Measurements from ENCODE around the gene CSN2.

DNA sequence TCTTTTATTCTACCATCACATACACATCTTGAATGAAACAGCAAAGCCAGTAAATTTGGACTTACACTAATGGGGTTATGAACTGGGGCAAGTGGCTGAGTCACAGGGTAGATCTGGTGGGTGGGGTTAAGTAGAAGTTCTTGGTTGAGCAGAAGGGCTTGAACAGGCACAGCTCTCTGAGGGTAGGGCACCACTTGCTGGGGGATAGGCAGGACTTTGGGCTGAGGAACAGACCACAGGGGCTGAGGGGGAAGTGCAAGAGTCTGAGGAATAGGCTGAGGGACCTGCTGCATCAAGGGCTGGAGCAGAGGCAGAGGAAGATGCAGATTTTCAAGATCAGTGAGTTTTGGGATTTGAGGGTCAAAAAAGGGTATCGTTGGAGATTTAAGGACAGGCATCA is 8.3 kb downstream of the CSN2 start:
- TF ChIP-seq, protein P1, sequence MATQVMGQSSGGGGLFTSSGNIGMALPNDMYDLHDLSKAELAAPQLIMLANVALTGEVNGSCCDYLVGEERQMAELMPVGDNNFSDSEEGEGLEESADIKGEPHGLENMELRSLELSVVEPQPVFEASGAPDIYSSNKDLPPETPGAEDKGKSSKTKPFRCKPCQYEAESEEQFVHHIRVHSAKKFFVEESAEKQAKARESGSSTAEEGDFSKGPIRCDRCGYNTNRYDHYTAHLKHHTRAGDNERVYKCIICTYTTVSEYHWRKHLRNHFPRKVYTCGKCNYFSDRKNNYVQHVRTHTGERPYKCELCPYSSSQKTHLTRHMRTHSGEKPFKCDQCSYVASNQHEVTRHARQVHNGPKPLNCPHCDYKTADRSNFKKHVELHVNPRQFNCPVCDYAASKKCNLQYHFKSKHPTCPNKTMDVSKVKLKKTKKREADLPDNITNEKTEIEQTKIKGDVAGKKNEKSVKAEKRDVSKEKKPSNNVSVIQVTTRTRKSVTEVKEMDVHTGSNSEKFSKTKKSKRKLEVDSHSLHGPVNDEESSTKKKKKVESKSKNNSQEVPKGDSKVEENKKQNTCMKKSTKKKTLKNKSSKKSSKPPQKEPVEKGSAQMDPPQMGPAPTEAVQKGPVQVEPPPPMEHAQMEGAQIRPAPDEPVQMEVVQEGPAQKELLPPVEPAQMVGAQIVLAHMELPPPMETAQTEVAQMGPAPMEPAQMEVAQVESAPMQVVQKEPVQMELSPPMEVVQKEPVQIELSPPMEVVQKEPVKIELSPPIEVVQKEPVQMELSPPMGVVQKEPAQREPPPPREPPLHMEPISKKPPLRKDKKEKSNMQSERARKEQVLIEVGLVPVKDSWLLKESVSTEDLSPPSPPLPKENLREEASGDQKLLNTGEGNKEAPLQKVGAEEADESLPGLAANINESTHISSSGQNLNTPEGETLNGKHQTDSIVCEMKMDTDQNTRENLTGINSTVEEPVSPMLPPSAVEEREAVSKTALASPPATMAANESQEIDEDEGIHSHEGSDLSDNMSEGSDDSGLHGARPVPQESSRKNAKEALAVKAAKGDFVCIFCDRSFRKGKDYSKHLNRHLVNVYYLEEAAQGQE (IDR thresholded peaks at IDR 0.05; ENCODE audit: low read depth, low read length): no peak
- TF ChIP-seq, protein P2, sequence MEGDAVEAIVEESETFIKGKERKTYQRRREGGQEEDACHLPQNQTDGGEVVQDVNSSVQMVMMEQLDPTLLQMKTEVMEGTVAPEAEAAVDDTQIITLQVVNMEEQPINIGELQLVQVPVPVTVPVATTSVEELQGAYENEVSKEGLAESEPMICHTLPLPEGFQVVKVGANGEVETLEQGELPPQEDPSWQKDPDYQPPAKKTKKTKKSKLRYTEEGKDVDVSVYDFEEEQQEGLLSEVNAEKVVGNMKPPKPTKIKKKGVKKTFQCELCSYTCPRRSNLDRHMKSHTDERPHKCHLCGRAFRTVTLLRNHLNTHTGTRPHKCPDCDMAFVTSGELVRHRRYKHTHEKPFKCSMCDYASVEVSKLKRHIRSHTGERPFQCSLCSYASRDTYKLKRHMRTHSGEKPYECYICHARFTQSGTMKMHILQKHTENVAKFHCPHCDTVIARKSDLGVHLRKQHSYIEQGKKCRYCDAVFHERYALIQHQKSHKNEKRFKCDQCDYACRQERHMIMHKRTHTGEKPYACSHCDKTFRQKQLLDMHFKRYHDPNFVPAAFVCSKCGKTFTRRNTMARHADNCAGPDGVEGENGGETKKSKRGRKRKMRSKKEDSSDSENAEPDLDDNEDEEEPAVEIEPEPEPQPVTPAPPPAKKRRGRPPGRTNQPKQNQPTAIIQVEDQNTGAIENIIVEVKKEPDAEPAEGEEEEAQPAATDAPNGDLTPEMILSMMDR (IDR thresholded peaks at IDR 0.05 in 2 of 3, conservative IDR thresholded peaks at IDR 0.05 in 1 of 3; ENCODE audit: control insufficient read depth in 2 of 3, extremely low read depth in 1 of 3, insufficient read depth in 1 of 3, low read depth in 3 of 3, low read length in 3 of 3): no peak
- TF ChIP-seq HDAC6 (IDR thresholded peaks at IDR 0.05; ENCODE audit: unreplicated experiment) (no peak), ZNF384 (IDR thresholded peaks at IDR 0.05; ENCODE audit: borderline replicate concordance, low read depth, low read length) (no peak), EP300 (IDR thresholded peaks at IDR 0.05; ENCODE audit: borderline replicate concordance in 1 of 2, control insufficient read depth in 1 of 2, low read depth in 2 of 2, low read length in 2 of 2) (no peak), HDAC2 (IDR thresholded peaks at IDR 0.05) (no peak), KDM1A (IDR thresholded peaks at IDR 0.05; ENCODE audit: borderline replicate concordance) (no peak), EZH2 (IDR thresholded peaks at IDR 0.05; ENCODE audit: borderline replicate concordance, control insufficient read depth, low read depth, low read length) (no peak), POLR2A (IDR thresholded peaks at IDR 0.05; ENCODE audit: low read depth, low read length) (no peak)
- TF ChIP-seq, protein P3, sequence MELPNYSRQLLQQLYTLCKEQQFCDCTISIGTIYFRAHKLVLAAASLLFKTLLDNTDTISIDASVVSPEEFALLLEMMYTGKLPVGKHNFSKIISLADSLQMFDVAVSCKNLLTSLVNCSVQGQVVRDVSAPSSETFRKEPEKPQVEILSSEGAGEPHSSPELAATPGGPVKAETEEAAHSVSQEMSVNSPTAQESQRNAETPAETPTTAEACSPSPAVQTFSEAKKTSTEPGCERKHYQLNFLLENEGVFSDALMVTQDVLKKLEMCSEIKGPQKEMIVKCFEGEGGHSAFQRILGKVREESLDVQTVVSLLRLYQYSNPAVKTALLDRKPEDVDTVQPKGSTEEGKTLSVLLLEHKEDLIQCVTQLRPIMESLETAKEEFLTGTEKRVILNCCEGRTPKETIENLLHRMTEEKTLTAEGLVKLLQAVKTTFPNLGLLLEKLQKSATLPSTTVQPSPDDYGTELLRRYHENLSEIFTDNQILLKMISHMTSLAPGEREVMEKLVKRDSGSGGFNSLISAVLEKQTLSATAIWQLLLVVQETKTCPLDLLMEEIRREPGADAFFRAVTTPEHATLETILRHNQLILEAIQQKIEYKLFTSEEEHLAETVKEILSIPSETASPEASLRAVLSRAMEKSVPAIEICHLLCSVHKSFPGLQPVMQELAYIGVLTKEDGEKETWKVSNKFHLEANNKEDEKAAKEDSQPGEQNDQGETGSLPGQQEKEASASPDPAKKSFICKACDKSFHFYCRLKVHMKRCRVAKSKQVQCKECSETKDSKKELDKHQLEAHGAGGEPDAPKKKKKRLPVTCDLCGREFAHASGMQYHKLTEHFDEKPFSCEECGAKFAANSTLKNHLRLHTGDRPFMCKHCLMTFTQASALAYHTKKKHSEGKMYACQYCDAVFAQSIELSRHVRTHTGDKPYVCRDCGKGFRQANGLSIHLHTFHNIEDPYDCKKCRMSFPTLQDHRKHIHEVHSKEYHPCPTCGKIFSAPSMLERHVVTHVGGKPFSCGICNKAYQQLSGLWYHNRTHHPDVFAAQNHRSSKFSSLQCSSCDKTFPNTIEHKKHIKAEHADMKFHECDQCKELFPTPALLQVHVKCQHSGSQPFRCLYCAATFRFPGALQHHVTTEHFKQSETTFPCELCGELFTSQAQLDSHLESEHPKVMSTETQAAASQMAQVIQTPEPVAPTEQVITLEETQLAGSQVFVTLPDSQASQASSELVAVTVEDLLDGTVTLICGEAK (IDR thresholded peaks at IDR 0.05; ENCODE audit: borderline replicate concordance): no peak
- TF ChIP-seq, protein P4, sequence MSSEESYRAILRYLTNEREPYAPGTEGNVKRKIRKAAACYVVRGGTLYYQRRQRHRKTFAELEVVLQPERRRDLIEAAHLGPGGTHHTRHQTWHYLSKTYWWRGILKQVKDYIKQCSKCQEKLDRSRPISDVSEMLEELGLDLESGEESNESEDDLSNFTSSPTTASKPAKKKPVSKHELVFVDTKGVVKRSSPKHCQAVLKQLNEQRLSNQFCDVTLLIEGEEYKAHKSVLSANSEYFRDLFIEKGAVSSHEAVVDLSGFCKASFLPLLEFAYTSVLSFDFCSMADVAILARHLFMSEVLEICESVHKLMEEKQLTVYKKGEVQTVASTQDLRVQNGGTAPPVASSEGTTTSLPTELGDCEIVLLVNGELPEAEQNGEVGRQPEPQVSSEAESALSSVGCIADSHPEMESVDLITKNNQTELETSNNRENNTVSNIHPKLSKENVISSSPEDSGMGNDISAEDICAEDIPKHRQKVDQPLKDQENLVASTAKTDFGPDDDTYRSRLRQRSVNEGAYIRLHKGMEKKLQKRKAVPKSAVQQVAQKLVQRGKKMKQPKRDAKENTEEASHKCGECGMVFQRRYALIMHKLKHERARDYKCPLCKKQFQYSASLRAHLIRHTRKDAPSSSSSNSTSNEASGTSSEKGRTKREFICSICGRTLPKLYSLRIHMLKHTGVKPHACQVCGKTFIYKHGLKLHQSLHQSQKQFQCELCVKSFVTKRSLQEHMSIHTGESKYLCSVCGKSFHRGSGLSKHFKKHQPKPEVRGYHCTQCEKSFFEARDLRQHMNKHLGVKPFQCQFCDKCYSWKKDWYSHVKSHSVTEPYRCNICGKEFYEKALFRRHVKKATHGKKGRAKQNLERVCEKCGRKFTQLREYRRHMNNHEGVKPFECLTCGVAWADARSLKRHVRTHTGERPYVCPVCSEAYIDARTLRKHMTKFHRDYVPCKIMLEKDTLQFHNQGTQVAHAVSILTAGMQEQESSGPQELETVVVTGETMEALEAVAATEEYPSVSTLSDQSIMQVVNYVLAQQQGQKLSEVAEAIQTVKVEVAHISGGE (CRISPR knock-in tag; IDR thresholded peaks at IDR 0.05): no peak
- TF ChIP-seq, protein P5, sequence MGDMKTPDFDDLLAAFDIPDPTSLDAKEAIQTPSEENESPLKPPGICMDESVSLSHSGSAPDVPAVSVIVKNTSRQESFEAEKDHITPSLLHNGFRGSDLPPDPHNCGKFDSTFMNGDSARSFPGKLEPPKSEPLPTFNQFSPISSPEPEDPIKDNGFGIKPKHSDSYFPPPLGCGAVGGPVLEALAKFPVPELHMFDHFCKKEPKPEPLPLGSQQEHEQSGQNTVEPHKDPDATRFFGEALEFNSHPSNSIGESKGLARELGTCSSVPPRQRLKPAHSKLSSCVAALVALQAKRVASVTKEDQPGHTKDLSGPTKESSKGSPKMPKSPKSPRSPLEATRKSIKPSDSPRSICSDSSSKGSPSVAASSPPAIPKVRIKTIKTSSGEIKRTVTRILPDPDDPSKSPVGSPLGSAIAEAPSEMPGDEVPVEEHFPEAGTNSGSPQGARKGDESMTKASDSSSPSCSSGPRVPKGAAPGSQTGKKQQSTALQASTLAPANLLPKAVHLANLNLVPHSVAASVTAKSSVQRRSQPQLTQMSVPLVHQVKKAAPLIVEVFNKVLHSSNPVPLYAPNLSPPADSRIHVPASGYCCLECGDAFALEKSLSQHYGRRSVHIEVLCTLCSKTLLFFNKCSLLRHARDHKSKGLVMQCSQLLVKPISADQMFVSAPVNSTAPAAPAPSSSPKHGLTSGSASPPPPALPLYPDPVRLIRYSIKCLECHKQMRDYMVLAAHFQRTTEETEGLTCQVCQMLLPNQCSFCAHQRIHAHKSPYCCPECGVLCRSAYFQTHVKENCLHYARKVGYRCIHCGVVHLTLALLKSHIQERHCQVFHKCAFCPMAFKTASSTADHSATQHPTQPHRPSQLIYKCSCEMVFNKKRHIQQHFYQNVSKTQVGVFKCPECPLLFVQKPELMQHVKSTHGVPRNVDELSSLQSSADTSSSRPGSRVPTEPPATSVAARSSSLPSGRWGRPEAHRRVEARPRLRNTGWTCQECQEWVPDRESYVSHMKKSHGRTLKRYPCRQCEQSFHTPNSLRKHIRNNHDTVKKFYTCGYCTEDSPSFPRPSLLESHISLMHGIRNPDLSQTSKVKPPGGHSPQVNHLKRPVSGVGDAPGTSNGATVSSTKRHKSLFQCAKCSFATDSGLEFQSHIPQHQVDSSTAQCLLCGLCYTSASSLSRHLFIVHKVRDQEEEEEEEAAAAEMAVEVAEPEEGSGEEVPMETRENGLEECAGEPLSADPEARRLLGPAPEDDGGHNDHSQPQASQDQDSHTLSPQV (IDR thresholded peaks at IDR 0.05): no peak

Data from GM12878 (cell line).